ENCODE results near the gene SLC26A1. TPM values are rescaled to one million over a fixed set of nuclear protein-coding genes. Genes with fewer than 3 reads are reported as not detected.

Gene SLC26A1
- polyA plus RNA-seq, 3 donors = 0.11 to 0.51 (median 0.31) TPM

DNA sequence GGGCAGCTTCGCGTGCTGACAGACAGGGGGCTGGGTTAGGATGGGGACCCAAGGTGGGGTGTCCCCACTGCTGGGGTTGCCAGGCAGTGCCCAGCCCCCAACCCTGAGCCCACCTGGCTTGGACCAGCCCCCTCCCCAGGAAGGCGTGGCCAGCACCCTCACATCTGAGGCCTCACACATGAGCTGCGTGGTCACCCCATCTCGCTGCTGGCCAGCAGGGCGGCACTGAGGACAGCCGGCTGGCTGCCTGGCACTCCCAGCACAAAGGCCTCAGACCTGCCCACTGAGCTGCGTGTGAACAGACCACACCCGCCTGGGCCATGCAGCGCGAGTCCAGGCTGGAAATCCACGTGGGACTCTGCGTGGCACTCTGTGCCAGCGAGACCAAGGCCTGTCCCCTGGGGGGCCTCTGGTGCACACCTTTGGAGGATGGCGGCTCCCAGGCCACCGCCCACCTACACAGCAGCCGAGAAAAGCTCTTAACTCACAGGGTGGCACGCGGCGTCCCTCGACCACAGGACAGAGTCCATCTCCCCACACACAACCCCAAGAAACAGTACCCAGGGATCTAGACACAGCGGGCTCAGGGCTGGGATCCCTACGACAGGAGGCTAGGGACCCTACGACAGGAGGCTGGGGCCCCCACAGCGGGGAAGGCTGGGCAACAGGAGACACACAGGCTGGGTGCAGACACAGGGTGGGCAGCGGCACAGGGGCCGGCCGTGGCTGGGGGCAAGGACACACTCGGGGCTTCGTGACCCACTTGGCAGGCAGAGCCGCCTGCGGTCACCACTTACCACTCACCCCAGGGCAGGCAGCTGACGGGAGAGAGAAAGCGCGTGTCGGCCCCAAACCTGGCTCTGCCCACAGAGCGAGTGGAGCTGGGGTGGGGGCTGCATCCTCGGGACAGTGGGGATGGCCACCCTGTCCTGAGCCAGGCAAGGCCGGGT, 29.7 kb downstream of the SLC26A1 start:
- 94 to 96% (median 95%) methylated on average over 39 of the region's 39 CpGs for WGBS, 3 donors

DNA sequence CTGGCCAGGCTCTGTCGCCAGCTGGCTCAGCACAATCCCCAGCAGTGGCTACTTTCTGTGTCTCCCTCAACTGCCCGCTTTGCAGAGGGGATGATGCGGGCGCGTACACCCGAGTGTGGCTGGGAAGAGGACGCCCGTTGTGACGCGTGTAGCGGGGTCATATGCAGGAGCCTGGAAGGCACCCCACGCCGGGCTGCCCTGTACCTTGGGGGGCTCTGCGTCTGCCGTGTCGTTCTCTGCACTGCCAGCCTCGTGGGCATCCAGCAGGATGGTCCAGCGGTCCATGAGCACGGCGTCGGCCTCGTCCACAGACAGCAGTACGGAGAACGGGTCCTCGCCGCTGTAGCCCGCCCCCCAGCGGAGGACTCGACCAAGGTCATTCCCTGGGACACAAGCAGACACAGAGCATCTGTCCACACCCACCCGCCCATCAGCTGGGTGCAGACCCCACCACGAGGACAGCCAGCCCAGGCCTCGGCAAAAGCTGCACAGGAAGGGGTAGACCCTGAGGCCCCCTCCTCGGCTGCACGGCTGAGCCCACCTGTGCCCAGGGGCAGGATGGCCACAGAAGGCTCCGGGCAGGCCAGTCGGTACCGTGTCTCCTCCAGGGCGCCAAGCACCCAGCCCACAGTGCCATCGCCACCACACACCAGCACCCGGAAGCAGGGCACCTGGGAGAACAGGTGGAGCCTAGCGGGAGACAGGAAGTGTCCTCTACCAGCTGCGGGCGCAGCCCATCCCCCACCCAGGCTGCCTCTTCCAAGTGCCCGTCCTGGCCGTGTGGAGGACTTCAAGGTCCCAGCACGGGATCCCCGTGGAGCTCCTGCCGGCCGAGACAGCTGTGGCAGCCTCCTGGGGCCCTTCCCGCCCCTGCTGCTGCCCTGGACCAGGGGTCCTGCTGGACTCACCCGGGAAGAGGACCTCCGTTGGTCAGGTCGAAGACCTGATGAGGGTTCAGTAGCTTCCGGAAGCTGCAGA, 30.7 kb downstream of the SLC26A1 start:
- H3K27ac ChIP-seq (ENCODE audit: low read depth, low read length) = no peak overlapping the region
- 88 to 93% (median 91%) methylated on average over 52 to 54 of the region's 54 CpGs for WGBS, 3 donors

More for the DNA sequence above, 29.7 kb downstream of the SLC26A1 start:
- H3K27ac ChIP-seq (ENCODE audit: low read depth, low read length) = no peak overlapping the region

DNA sequence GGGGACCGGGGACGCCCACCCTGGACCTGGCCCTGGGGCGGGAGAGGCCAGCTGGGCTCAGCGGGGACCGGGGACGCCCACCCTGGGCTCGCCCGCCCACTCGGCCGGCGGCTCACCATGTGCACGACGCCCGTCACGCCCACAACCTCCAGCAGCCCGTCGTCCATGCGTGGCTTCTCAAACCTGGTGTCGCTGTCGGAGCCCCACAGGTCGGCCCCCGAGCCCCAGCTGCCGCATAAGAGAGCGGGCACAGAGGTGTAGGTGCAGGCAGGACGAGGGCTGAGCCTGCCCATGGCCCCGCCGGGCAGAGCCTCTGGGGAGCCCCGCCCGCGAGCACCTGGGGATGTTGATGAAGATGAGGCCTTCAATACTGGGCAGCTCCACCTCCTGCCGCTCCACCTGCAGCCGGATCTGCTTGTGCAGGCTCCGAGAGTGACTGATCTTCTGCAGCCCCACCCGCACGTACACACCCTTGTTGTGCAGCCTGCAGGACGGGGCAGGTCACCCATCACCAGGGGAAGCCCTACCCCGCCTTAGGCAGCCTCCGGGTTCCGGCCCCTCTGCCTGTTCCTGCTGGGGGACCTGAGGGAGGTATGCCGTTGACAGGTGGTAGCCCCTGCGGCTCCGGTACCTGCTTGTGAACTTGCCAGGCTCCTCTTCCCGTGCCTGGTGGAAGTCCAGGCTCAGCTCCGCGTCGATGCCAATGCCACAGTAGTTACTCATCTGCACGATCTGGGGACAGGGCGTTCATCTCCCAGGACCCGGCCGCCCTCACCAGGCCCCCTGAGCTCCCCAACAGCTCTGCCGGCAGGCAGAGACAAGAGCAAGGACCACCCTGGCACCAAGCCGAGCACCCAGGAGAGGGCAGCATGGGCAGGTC, 31.6 kb downstream of the SLC26A1 start:
- no peak overlapping the region for H3K27ac ChIP-seq (ENCODE audit: low read depth, low read length)
- WGBS, 3 donors = 90 to 95% (median 94%) methylated on average over 47 to 52 of the region's 52 CpGs

DNA sequence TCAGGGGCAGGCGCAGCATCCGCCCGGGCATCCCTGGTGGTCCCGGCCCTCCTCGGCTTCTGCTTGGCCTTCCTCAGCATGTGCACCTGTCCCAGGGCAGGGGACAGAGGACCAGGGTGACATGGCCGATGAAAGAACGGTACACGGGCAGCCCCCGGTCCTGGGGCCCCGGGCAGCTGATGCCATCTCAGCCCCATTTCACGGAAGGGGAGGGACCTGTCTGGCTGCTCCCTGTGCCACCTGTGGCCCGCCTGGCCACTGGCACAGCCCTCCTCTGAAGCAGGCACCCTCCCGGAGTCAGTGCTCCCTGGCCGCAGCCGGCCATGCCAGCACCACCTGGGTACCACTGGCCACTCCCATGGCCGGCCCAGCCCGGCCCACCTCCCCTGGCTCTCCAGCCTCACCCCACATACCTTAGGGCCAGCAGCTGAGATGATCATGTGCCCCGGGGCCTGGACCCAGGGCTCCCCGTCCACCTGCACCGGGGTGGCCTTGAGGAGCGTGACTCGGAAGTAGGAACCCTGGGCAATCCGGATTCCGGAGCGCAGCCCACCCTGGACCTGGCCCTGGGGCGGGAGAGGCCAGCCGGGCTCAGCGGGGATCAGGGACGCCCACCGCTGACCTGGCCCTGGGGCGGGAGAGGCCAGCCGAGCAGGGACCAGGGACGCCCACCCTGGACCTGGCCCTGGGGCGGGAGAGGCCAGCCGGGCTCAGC, 32.4 kb downstream of the SLC26A1 start:
- no peak overlapping the region for H3K27ac ChIP-seq (ENCODE audit: low read depth, low read length)
- WGBS, 3 donors = 92 to 95% (median 93%) methylated on average over 31 to 35 of the region's 35 CpGs

DNA sequence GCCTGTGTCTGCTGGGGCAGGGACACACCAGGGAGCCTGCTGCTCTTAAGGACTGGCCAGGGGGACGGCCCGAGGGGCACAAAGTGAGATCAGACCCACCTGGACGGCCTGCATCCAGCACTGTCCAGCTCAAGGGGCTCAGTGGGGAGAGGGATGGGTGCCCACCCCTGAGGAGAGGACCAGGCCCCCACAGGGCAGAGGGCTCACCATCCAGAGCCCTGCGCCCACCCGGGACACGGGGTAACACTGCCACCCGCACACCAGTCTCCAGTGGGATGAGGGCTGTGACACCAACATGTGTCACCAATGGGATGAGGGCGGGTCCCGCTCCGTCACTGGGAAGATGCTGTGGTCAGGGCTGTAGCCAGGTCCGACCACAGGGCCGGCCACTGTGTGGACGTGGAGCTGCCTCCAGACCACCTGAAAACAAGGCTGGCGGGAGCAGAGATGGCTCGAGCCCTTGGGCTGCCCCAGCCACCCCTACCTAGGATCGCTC, 33.0 kb downstream of the SLC26A1 start:
- 86 to 92% (median 87%) methylated on average over 16 of the region's 16 CpGs for WGBS, 3 donors
- no peak overlapping the region for H3K27ac ChIP-seq (ENCODE audit: low read depth, low read length)

DNA sequence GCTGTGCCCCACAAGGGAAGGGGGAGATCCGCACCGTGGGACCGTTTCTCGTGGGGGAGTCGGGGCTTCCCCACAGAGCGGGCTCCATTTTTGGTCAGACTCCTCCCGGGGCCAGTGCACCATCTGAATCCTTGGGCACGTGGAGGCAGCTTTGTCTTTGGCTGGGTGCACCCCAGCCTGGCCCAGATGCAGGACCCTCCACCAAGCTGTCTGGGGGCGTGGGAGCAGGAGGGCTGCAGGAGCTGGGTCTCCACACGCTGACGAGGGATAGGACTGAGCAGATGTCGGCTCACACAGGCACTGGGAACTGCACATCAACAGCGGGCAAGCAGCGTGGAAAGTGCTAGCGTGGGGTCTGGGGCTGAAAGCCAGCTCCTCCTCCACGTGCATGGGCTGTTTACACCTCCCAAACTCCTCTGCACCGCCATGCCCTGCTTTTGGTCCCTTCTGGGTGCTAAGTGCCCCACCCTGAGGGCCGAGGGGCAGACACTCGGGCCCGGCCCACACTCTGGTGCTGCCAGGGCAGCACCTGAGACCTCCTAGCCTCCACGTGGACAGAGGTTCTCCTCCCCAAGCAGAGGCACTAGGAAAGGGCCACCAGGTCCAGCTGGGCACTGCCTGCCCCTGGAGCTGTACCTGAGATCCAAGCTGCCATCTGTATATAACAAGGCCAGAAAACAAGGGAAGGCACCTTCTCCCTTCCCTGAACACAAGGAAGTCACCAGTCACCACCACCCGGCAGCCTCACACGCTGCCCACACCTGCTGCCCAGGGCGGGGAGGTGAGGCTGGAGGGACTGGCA, 33.7 kb downstream of the SLC26A1 start:
- 83 to 91% (median 86%) methylated on average over 24 of the region's 24 CpGs for WGBS, 3 donors
- no peak overlapping the region for H3K27ac ChIP-seq (ENCODE audit: low read depth, low read length)

DNA sequence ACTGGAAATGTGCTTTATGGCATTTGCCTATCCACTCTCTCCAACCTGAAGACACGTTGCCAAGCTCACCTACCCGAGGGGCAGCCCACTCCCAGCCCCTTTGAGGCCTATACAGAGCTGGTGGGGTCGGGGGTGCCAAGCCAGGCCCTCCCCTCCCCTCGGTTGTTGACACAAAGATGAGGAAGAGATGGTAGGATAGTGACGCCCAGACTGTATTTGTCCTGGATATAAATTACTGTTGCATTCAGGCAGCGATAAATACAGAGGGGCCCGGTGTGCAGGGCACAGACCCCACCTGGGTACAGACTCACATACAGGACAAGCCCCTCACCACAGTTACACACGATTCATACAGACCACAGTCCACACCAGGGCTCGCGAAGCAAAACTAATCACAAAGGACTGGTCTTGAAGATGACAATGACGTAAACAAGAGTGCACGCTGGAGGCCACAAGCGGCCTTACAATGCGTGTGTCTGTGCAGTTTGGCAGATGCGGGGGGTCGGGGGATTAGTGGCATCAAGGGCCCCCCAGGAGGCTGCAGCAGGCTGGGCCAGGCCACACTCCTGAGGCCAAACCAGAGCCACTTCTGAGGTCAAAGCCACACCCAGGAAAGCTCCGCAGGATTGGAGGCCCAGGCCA, 34.4 kb downstream of the SLC26A1 start:
- 82 to 87% (median 83%) methylated on average over 17 of the region's 17 CpGs for WGBS, 3 donors
- H3K27ac ChIP-seq (ENCODE audit: low read depth, low read length) = no peak overlapping the region

DNA sequence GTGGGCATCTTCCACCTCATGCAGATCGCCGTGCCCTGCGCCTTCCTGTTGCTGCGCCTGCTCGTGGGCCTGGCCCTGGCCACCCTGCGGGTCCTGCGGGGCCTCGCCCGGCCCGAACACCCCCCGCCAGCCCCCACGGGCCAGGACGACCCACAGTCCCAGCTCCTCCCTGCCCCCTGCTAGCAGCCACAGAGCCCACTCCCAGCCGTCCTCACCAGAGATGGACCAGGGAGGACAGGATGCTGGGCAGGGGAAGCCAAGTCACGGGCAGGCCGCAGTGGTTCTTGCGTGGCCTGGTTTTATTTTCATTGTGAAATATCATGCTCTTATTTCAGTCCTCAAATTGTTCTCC, 34.9 kb downstream of the SLC26A1 start:
- WGBS, 3 donors = 90 to 92% (median 90%) methylated on average over 17 of the region's 17 CpGs
- H3K27ac ChIP-seq (ENCODE audit: low read depth, low read length) = no peak overlapping the region

DNA sequence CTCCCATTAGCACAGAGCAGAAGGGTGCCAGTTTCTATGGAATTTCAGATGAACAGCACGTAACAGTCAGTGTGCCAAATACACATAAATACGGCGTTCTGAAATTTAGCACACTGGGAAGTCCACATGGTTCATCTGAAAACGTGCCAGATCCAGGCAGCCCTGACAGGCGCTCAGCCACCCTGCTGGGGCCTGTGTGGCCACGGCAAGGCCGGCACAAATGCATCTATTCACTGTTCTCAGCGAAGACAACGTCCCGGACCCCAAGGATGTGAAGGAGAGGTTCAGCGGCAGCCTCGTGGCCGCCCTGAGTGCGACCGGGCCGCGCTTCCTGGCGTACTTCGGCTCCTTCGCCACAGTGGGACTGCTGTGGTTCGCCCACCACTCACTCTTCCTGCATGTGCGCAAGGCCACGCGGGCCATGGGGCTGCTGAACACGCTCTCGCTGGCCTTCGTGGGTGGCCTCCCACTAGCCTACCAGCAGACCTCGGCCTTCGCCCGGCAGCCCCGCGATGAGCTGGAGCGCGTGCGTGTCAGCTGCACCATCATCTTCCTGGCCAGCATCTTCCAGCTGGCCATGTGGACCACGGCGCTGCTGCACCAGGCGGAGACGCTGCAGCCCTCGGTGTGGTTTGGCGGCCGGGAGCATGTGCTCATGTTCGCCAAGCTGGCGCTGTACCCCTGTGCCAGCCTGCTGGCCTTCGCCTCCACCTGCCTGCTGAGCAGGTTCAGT, 35.5 kb downstream of the SLC26A1 start:
- 93 to 95% (median 93%) methylated on average over 44 to 45 of the region's 45 CpGs for WGBS, 3 donors
- H3K27ac ChIP-seq (ENCODE audit: low read depth, low read length) = no peak overlapping the region

DNA sequence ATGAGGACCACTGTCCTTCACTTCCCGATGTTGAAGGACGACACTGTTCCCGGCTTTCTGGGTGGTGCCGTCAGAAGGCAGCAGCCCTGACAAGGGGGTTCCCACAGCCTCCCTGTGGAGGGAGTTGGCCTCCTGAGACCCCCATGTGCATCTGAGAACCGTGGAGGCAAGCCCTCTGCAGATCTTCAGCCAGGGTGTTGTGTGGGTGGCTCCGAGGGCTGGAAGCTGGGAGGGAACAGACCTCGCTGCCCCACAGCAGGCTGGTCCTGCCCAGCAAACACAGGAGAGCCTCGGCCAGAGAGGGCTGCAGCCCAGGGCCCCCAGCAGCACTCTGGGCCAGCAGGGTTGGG, 36.0 kb downstream of the SLC26A1 start:
- H3K27ac ChIP-seq (ENCODE audit: low read depth, low read length) = no peak overlapping the region
- 76 to 84% (median 77%) methylated on average over 8 of the region's 8 CpGs for WGBS, 3 donors

DNA sequence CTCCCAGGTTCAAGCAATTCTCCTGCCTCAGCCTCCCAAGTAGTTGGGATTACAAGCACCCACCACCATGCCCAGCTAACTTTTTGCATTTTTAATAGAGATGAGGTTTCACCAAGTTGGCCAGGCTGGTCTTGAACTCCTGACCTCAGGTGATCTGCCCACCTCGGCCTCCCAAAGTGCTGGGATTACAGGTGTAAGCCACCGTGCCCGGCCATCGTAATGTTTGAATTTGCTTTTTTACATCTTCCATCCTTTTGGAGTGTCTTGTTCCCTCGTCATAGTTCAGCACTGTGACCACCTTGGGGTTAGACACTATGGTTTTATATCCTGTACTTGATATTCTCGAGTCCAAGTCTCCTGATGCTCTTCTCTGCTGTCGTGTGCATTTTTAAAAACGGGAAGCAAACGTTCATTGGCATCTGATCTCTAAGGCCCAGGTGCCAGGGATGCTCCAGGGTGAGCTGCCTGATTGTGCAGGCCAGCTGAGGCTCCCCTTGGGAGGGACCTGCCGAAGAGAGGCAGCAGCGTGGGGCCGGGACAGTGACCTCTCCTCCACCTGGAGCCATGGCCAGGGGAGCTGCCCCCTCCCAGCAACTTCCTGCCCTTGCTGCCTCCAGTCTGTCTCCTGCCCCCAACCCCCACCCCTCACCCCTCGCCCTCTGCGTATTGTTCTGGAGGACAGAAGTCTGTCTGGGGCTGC, 36.5 kb downstream of the SLC26A1 start:
- WGBS, 3 donors = 80 to 84% (median 80%) methylated on average over 14 of the region's 14 CpGs
- no peak overlapping the region for H3K27ac ChIP-seq (ENCODE audit: low read depth, low read length)

DNA sequence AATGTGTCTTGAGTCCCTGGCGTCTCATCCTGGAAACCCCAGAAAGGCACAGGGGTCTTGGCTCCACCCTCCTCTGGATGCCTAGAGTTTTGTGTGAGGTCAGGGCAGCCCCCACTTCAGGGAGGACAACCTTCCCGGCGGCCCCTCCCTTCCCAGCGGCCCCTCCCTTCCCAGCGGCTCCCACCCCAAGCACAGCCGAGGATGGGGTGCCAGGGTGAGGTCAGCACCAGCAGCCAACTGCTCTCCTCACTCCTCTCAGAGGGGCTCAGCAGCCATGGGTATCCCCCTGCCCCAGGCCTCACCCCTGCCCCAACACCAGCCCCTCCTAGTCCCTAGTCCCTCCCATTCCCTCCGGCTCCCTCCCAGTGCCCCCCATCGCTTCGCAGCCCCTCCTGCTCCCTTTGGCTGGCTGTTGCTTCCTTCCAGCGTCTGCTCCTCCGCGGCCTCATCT, 37.2 kb downstream of the SLC26A1 start:
- WGBS, 3 donors = 85 to 91% (median 87%) methylated on average over 8 to 12 of the region's 12 CpGs
- H3K27ac ChIP-seq (ENCODE audit: low read depth, low read length) = no peak overlapping the region

DNA sequence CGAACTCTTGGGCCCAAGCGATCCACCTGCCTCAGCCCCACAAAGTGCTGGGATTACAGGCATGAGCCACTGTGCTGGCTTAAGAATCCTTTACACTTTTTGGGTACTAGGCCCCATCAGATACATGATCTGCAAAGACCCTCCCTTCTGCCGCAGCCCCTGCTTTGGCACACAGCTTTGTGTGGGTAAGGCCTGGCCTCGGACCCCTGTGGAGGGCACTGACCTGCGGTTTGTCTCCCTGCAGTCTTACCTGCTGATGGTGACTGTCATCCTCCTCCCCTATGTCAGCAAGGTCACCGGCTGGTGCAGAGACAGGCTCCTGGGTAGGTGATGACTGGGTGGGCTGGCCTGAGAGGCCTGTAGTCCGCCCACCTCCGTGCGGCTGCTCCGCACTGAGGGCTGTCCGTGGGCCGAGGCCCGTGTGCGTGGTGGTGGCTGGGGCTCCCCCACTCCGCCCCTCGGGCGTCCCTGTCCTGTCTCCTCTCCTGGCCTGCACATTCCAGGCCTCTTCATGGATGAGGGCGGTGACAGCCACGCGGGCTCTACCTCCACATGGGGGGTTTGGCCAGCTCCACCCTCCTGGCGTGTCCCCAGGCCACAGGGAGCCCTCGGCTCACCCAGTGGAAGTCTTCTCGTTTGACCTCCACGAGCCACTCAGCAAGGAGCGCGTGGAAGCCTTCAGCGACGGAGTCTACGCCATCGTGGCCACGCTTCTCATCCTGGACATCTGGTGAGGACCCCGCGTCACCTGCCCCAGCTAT, 37.9 kb downstream of the SLC26A1 start:
- no peak overlapping the region for H3K27ac ChIP-seq (ENCODE audit: low read depth, low read length)
- 92 to 94% (median 93%) methylated on average over 29 to 33 of the region's 33 CpGs for WGBS, 3 donors

DNA sequence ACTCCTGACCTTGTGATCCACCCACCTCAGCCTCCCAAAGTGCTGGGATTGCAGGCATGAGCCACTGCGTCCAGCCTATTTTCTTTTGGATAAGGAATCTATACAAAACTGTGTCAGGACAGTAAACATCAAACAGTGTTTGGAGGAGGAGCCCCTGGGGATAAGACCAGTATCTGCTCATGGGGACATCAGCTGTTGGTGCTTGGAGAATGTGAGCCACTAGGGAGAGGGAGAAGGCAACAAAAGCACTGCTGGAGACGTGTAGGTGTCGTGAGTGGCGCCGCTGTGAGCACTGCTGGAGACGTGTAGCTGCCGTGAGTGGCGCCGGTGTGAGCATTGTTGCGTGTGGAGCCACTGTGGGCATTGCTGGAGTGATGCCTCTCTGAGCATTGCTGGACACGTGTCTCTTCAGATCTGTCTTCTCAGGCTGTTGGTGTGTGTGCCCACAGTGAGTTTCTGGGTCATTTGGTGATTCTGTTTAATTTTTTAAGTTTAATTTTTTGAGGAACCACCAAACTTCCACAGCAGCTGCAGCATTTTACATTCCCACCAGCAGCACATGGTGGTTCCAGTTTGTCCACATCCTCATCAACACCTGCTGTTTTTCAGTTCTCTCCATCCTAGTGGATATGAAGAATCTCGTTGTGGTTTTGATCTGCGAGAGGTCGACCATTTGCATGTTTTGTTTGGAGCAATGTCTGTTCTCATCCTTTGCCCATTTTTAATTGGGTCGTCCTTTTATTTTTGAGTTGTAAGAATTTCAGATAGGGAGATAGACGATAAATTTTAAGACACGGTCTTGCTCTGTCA, 38.8 kb downstream of the SLC26A1 start:
- H3K27ac ChIP-seq (ENCODE audit: low read depth, low read length) = no peak overlapping the region
- 91 to 95% (median 92%) methylated on average over 17 of the region's 17 CpGs for WGBS, 3 donors

Measured in adipose tissue (tissue), 3 donors.